Effector CD8-positive, alpha-beta T cell (primary cell): ENCODE measurements around the gene CENPW.
A peak's percentile ranks its signal among the peaks of the same experiment; 100 is the strongest.

Source experiments
- DNase-seq: peaks from one replicate; lab custom pipeline; 2025; lab: John Stamatoyannopoulos, UW
- total RNA-seq, 4 experiments: gene quantifications; one replicate each; lab custom pipeline; 2026; lab: John Stamatoyannopoulos, UW

Gene CENPW
- 0.12 to 3.1 (median 1.5) reads per million in 4 experiments for total RNA-seq

DNA sequence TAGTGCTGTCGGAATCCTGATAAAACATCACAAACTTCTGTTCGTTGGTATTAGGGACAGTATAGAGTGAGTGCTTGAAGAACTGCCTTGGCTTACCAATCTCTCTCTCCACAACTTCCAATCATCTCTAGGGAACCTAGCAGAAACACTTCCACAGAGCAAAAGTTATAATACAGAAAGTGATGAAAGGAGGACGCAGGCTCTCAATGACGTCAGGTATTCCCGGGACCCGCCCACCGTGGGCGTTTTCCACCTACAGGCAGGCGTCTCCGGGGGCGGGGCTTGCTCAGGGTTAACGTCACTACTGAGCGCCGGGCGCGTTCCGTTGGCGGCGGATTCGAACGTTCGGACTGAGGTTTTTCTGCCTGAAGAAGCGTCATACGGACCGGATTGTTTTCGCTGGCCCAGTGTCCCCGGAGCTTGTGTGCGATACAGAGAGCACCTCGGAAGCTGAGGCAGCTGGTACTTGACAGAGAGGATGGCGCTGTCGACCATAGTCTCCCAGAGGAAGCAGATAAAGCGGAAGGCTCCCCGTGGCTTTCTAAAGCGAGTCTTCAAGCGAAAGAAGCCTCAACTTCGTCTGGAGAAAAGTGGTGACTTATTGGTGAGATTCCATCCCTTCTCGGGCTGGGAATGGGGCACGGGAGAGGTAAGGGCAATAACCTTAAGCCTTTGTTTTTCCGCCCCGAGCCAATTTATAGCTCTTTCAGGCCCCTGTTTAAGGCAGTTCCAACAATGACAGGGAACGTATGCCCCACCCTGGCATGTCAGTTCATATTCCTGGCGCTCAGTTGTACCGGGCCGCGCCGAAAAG, at the start of gene CENPW:
Gene CENPW (plus strand): TSS at position 320 of the 814 bp plus-strand sequence. CDS start 159 bp downstream, at position 479.
- peak; percentile 69 for DNase-seq

DNA sequence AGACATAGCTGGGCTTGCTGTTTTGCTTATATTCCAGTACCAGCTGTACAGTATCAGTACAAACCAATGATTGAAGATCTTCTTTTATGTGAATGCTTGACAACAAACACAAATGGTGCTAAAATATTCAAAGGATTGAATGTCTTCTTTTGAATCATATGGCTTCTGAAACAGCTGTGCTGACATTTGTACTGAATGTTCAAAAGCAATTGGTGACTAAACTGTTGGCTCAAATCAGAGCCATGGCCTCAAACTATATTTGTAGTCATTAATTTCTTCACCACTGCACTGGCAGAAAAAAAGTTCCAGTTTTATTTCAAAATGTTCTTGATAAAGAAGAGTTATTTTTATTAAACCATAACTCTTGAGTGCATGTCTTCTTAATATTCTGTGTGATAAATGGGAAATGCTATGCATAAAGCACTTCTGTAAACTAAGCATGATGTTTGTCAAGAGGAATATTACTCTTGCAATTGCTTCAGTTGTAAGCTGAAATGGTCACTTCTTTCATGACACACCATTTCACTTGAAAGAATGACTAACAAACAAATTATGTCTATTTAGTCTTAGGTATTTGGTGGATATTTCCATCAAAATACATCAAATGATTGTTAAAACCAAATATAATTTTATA, 45.9 kb upstream of the CENPW start:
- no peak for DNase-seq

DNA sequence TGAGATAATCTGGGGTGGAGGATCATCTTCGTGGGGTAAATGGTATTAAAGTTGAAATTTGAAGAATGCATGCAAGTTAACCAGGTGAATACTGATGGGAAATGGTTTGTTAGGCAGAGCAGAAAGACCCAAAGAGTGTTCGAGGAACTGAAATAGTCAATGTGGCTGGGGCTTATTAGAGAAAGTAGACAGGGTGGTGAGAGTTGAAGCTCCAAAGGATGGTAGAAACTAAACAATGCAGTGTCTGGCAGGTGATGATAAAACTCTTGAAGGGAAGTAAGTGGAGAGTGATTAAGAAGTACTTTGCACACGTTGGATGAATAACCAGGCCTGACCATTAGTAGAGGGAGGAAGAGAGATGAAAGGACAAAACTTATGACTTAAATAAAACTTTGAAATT, 39.8 kb upstream of the CENPW start:
- DNase-seq = no peak

DNA sequence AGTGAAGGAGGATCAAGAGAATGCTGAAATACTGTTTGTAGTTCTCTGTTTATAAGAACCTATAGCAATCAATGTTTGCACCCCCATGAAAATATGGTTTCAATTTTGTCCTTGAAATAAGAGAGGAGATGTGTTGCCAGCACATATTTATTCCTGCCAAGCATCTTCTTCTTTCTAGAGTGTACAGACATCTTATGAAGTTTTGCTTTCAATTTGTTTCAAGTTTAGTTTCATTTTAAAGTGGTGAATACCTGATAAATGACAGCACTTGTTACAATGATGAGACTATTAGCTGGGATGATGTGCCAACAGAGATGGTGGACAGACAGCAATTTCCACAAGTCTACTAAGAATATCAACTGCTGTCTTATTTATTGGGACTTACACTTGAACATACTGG, 39.2 kb upstream of the CENPW start:
- no peak for DNase-seq

DNA sequence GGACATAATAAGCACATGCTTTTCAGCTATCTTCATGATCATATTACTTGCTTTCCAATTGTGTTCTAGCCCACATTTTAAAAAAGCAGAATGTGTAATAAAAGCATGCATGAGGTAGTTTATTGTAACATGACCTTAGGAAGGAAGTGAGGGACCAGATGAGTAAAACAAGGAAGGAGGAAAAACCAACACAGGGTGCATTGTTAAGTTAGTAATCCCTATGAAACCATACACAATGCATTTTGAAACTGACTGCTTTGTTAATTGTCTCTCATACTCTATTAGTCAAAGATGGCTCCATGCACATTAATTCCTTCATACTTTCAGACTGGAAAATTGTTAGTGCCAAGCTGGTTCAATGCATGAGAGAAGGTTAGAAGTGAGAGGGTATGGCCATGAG, 37.7 kb upstream of the CENPW start:
- DNase-seq = no peak

DNA sequence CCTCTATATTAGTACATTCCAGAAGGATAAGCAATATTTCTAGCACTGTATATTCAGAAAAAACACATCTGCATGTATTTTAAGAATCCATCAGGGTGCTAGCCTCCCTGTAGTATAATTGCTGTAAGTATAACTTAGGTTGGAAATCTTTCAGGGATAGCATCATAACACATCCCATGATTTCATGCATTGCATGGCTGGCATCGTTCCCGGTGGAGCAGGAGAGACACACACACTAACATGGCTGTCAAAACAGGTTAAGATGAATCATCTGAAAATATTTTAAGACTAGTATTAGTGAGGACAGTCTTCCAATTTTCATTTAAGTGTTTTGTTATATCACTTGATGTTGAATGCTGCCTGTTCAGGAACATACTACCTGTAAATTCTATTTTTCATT, 32.1 kb upstream of the CENPW start:
- no peak for DNase-seq

DNA sequence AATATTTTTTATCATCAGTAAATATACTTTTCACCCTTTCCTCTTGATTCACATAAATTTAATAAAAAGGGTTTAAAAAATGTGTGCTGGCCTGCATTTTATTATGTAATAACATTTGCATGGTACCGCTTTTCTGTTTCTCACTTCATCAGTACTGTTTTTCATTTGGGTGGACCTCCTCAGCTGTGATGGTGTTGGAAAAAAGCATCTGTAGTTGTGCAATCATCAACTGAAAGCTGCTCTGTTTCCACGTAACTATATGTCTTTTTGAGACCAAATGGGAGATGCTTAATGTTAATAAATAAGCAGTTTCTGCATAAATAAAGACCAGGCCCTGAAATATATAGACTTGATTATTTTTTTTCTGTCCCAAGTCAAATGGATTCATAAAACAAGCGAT, 31.6 kb upstream of the CENPW start:
- DNase-seq = no peak

DNA sequence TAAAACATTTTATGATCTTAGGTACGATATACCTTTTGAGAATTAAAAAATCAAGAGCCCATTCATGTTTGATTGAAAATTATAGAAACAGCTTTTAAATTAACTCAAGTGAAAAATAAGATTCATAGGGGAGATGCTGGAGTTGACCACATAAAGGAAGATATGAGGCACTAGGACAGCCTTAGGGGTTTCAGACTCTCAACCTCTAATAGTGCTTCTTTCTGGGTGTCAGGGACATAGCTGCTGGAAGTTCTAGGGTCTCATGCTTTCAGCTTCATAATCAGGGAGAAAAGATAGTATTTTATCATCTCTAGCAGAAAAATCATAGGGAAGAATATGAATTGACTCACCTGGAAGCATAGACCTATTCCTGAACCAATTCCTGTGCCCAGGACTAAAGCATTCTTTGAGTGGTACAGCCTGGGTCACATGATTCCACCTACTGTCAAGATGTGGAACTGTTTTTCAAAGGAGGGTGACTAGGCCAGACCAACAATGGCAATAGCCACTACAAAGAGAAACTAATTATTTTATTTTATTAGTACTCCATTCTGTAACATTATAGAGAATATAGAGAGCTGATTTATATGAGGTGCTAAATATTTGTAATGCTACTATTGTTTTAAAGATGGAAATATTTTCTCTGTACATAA, 27.8 kb upstream of the CENPW start:
- no peak for DNase-seq

DNA sequence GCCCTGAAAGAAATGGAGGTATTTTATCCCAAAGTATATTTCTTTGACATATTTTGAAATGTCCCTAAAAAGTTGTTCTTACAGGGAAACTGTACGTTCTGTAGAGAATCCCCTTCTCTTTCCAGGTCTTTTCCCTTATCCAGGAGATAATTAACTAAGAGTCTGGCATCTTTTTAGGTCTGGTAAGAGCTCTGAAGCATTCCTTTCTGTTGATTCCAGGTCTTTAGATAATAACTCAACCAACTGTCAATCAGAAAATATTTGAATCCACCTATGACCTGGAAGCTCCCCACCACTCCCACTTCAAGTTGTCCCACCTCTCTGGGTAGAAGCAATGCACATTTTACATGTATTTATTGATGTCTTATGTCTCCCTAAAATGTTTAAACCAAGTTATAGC, 26.0 kb upstream of the CENPW start:
- no peak for DNase-seq

DNA sequence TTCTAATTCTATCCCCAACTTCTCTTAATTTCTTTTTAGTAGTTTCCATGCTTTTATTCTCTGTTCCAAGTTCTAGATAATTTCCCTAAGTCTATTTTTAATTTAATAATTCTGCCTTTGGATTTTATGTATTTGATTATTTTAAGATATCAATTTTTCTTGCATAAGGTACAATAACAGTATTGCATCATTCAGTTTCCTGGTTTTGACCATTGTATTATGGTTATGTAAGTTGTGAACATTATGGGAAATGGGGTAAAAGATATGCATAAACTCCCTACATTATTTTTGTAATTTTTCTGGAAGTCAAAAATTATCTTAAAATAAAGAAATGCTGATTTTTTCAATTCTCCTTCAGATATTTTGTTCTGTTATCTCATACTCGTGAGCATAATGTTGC, 21.1 kb upstream of the CENPW start:
- no peak for DNase-seq

DNA sequence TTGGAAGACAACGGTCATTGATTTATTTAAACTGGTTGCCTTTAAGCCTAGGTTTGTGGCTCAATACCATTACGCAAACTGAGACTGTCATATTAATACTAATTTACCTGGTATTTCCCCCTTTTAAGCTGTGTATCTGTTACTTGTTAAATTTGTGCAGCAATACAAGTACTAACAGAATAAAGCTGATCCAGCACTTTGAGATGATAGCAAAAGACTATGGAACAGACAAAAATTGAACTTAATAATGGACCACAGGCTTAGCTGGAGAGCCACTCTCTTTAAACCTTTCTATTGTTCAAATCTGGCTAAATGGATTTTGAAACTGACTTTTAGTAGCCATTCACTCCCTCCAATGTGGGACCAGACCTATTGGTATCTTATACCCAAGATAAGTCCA, 6.2 kb upstream of the CENPW start:
- no peak for DNase-seq

DNA sequence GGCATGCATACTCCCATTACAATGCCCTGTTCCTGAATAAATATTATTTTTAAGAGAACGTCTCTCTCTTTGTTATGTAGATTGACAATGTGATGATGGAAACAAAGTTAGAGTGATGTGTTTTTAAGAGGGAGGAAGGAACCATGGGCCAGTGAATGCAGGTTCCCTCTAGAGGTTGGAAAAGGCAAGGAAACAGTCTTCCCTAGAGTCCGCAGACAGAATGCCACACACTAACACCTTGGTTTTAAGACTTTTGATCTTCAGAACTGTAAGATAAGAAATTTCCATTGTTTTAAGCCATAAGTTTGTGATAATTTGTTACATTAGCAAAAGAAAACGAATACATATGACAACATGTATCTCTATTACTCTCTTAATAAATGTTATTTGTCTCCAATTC, 4.7 kb upstream of the CENPW start:
- DNase-seq = no peak

DNA sequence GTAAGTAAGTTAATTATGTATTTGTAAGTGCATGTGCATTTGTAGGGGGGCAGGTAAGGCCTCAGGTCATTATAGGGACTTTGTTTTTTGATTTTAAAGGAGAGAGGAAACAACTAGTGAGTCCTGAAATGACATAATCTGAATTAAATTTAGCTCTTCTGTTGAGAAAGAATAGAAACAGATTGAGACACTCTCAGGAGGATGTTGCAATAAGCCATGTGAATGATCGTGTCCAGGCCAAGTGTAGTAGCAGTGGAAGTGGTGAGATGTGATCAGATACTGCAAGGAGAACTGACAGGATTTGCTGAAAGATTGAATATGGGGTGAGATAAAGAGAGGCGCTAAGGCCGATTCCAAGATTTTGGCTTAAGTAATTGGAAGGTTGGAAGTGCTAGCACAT, 2.6 kb upstream of the CENPW start:
- DNase-seq = no peak

DNA sequence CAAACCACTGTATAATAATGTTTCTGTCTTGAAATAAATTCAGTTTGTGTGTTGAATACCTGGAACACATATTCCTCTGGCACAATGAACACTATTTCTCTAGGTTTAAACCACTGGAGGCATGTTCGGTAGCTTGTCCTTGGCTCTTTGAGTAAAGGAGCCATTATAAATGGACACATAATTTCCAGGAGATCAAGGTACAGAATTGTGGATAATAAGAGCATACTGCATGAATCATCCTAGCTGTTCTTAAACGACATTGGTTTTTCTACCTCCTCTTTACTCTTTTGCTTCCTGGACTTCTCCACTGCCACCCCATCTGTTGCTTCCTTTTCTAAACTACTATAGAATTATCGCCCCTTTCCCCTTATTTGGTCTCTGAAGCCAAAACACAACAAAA, 1.2 kb downstream of the CENPW start:
- DNase-seq = no peak

DNA sequence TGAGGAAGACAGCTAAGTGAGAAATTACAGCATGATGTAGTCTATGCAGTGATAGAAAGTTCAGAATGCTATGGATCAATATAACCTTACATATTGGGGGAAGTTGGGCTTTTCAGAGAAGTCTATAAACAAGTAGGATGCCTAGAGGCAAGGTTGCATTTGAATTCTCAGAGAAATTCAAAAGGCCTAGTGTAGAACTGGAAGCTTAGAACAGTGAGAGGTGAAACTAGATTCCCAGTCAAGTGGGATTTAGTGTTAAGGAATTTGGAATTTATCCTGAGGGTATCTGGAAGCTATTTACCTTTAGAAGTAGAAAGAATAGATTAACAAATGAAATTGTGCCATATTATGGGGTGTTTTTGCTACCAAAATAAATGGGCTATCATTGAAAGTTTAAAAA, 4.3 kb downstream of the CENPW start:
- DNase-seq = no peak

DNA sequence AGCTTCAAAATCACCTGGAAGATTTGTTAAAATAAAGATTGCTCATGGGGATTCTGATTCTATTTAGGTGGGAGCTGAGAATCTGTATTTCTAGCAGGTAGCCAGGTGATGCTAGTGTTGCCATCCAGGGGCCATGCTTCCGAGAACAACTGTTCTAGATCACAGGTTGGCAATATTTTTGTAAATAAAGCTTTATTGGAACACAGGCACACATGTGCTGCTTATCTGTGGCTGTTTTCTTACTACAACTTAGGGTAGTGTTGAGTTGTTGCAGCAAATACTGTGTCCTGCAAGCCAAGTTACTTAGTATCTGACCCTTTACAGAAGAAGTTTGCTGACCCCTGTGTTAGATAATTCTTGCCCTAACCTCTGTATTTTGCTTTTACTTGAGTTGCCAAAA, 12.0 kb downstream of the CENPW start:
- DNase-seq = no peak

DNA sequence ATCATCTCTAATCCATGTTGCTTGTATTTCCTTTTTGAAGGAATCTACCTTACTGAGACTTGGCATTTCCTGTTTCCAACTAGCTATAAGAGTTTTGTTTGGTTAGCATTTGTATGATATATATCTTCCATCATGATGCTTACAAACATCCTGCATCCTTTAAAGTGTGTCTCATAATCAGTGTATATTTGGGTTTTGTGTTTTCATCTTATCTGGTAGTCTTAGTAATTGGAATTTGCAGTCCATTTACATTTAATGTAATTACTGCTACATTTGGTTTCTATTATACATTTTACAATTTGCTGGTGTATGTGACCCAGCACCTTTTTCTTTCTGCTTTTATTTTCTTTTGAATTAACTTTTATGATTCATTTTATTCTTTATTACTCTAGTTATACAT, 12.6 kb downstream of the CENPW start:
- no peak for DNase-seq

DNA sequence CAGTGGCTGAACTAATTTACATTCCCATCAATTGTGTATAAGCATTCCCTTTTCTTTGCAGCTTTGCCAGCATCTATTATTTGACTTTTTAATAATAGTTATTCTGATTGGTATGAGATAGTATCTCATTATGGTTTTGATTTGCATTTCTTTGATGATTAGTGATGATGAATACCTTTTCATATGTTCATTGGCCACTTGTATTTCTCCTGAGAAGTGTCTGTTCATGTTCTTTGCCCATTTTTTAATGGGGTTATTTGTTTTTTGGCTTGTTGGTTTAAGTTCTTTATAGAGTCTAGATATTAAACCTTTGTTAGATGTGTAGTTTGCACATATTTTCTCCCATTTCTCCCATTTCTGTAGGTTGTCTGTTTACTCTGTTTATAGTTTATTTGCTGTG, 16.6 kb downstream of the CENPW start:
- no peak for DNase-seq

DNA sequence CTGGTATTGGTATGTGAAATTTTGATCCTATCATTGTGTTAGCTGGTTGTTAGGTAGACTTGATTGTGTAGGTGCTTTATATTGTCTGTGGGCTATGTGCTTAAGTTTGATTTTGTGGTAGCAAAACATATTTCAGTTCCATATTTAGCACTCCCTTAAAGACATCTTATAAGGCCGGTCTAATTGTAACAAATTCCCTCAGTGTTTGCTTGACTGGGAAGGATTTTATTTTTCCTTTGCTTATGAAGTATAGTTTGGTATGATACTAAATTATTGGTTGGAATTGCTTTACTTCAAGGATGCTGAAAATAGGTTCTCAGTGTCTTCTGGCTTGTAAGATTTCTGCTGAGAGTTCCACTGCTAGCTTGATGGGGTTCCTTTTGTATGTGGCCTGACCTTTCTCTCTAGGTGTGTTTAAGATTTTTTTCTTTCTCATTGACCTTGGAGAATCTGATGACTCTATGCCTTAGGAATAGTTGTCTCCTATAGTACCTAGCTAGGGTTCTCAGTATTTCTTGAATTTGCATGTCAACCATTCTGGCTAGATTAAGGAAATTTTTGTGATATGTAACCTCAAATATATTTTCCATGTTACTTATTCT, 20.1 kb downstream of the CENPW start:
- no peak for DNase-seq

DNA sequence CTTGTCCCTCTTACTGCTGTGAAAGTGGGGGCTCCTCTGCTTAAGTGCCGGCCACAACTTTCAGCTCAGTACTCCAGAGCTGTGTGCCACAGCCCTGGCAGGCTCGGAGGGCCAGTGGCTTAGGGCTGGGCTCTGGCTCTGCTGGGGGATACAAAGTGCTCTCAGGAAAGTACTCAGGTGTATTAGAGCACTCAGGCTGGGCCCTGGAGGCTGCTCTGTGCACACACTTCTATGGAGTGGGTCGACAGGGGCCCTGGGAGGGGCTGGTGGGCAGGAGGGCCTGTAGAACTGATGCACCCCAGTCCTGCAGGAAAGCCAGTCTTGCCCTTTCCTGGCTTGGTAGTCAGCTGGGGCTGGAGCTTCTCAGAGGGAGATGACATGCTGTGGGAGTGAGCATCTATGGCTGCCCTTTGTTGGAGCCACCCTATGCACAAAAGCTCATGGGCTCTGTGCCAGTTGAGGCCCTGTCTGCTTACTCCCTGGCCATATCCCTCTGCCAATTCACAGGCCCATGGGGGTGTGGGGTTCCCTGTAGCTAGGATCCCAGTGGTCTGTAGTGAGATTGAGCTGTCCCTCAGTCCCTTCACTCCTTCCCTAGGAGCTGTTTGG, 22.0 kb downstream of the CENPW start:
- DNase-seq = no peak

DNA sequence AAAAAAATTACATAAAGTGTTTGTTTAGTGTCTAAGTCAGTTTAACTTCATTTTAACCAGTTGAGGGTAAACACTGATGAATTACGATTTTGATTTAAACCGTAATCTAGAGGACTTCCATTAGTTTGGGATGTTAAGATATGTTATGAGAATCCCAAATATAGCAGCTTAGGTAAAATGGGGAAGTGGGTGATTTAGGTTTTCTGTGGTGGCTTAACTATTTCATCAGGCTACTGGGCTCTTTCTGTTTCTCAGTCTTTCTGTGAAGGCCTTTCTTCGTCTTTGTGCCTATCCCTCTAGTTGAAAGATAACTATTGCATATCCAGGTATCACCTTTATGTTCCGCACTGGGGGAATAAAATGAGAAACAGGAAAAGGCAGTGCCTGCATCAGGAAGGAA, 27.9 kb downstream of the CENPW start:
- no peak for DNase-seq

DNA sequence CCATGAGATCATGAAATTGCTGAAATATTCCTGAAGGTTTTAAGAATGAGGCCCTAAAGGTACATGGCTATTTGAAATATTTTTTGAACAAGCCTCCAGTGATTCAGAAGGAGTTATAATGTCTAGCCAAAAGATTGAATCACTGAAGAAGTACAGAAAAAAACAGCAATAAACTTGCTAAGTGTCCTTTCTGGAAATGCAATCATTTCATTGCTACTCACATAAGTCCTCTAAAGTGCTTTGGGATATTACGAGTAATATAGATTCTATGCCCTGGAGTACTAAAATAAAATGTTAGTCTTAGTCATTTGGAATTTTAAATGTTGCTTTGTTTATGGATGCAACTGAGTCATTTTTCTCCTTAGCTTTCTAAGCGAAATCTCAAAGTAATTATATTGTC, 32.7 kb downstream of the CENPW start:
- DNase-seq = no peak
